AML-193 (cell line): ENCODE measurements around the gene PCDH10.
"Not testable (repeated sequence)": the region's sequence is repeated elsewhere in the genome, so short reads cannot be mapped to it uniquely, and the experiment has no call there.

Source experiments
- DNase-seq, 2 experiments: peaks; one replicate each; lab custom pipeline; 2025; lab: John Stamatoyannopoulos, UW

Gene PCDH10

DNA sequence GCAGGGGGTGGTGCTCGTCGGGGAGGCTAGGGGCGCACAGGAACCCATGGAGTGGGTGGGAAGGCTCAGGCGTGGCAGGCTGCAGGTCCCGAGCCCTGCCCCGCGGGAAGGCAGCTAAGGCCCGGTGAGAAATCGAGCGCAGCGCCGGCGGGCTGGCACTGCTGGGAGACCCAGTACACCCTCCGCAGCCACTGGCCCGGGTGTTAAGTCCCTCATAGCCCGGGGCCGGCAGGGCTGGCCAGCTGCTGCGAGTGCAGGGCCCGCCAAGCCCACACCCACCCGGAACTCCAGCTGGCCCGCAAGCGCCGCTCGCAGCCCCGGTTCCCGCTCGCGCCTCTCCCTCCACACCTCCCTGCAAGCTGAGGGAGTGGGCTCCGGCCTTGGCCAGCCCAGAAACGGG is 91.4 kb downstream of the PCDH10 start:
- DNase-seq = not testable (repeated sequence)
